ENCODE data around the gene ISY1.
A peak's percentile ranks its signal among the peaks of the same experiment; 100 is the strongest.

Gene ISY1

DNA sequence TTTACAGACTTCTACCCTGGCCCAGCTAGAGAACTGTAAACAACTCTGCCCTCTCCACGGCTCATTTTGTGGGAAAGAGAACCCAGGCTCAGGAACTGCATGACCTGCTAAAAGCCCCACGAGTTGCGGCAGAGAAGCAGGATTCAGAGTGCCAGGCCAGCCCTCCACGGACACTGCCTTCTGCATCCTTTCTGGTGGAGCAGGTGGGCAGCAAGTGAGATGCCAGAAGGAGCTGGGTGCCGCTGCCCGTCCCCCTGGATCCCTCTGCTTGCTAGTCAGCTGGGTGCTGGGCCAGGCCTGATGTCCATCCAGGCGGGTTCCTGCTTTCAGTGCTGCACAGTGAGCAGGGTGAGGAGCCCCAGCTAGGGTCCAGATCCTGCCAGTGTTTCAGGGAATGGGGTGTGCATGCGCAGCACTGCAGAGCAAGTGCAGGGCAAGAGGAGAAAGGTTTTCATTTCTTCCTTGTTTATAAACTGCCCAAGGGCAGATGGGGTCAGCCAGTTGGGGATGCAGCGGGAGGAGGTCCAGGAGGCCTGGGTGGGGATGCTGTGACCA is 34.1 kb downstream of the ISY1 start:
- no peak overlapping the region for H3K27ac ChIP-seq (ENCODE audit: low read length)
- no peak overlapping the region for H3K9ac ChIP-seq (ENCODE audit: low read depth, low read length)
- H3K27me3 ChIP-seq (ENCODE audit: insufficient read depth, low read length): no peaks in the 10 kb centered on the region
- no peaks in the 10 kb centered on the region for H3K4me1 ChIP-seq (ENCODE audit: insufficient read depth, low read length)
- H3K36me3 ChIP-seq (ENCODE audit: insufficient read depth, low read depth, low read length): peaks cover 31% of the 10 kb centered on the region
- no peaks in the 10 kb centered on the region for H3K9me3 ChIP-seq (ENCODE audit: insufficient read depth, low read depth, low read length)
- no peak overlapping the region for H3K4me3 ChIP-seq (ENCODE audit: low read length)

DNA sequence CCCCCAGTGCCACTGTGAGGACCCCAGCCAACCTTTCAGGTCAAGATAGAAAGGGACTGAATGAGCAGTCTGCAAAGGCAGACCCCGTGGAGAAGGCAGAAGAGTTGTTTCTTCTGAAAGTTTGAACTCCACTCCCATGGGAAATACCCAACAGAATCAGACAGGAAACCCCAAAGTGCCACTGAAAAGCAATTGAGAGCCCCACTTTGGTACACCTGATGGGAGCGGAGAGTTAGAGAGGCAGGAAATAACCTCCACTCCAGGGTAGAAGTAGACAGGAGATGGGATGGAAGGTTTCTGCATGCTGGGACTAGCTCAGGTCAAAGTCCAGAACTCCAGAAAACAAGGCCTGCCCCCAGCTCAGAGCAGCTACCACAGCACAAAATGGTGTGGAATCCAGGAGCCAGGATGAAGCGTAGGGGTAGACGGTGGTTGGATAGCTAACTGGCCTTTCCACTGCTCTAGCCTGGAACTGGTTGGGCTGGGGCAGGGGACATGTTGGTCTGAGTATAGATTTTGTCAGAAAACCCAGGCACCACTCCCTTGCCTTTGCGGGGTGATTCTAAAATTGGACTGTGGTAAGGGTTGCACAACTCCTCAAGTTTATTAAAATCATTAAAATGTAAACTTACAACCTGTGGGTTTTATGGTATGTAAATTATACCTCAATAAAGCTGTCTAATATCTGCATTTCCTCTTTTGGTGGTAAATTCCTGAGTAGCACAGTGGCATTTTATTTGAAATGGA is 37.4 kb downstream of the ISY1 start:
- H3K27ac ChIP-seq (ENCODE audit: low read length): no peak overlapping the region
- no peaks in the 10 kb centered on the region for H3K9me3 ChIP-seq (ENCODE audit: insufficient read depth, low read depth, low read length)
- H3K9ac ChIP-seq (ENCODE audit: low read depth, low read length): no peak overlapping the region
- H3K4me3 ChIP-seq (ENCODE audit: low read length): no peak overlapping the region
- no peaks in the 10 kb centered on the region for H3K36me3 ChIP-seq (ENCODE audit: insufficient read depth, low read depth, low read length)
- no peaks in the 10 kb centered on the region for H3K27me3 ChIP-seq (ENCODE audit: insufficient read depth, low read length)
- H3K4me1 ChIP-seq (ENCODE audit: insufficient read depth, low read length): peaks cover 14% of the 10 kb centered on the region

DNA sequence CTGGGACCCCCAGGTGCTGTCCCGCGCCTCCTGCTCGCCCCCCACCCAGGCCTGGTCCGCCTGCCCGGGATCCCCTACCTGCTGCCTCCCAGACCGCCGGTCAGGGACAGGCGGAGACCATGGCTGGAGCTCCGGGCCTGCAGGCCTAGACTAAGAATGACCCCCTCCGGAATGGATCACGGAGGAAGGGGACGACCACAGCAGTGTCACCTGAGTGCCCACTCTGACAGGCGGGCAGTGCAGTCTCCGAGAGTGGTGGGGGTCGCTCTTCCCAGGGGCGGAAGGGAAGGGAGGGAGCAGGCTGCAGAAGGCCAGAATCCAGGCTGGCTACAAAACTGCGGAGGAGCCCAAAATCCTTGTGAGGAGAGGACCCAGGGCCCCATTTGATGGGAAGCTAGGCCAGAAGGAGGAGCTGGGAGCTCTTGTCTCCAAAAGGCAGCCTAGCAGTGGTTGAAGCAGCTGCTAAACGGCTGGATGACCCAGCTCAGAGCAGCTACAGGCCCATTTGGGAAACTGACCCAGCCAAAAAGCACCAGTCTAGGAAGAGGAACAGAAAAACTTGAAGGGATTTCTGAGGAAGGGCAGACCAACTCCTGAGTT is 38.4 kb downstream of the ISY1 start:
- no peaks in the 10 kb centered on the region for H3K27me3 ChIP-seq (ENCODE audit: insufficient read depth, low read length)
- H3K27ac ChIP-seq (ENCODE audit: low read length): no peak overlapping the region
- H3K36me3 ChIP-seq (ENCODE audit: insufficient read depth, low read depth, low read length): no peaks in the 10 kb centered on the region
- H3K9me3 ChIP-seq (ENCODE audit: insufficient read depth, low read depth, low read length): no peaks in the 10 kb centered on the region
- peak overlapping the region; percentile 84 for H3K4me3 ChIP-seq (ENCODE audit: low read length)
- peak overlapping the region; percentile 68; the same call in 1 of the 2 replicates for H3K9ac ChIP-seq (ENCODE audit: low read depth, low read length)
- H3K4me1 ChIP-seq (ENCODE audit: insufficient read depth, low read length): peaks cover 14% of the 10 kb centered on the region

DNA sequence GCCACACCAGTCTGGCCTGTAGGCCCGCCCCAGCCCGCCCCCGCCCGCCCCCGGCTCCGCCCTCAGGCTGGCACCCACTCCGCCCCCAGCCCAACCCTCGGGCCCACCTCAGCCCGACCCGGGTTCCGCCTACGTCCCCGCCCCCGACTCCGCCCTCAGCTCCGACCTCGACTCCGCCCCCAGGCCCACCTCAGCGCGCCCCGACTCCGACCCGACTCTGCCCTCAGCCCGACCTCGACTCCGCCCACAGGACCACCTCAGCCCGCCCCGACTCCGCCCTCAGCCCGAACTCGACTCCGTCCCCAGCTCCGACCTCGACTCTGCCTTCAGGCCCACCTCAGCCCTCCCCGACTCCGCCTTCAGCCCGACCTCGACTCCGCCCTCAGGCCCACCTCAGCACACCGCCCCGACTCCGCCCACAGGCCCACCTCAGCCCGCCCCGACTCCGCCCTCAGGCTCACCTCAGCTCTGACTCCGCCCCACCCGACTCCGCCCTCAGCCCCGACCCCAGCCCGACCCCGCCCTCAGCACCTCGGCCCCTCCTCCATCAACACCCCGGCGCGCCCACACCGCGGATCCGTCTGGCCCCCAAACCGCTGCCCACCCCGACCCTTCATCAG is 39.0 kb downstream of the ISY1 start, which contains the start of gene RAB43:
TSS of gene RAB43 (minus strand) at position 13 of the 620 bp plus-strand sequence. CDS start 315 bp downstream, outside the sequence.
- H3K36me3 ChIP-seq (ENCODE audit: insufficient read depth, low read depth, low read length): no peaks in the 10 kb centered on the region
- H3K27ac ChIP-seq (ENCODE audit: low read length): no peak within 1 kb of the TSS
- H3K27me3 ChIP-seq (ENCODE audit: insufficient read depth, low read length): no peaks in the 10 kb centered on the region
- peaks cover 20% of the 10 kb centered on the region for H3K4me1 ChIP-seq (ENCODE audit: insufficient read depth, low read length)
- peak within 1 kb of the TSS; percentile 83; the same call in 1 of the 2 replicates for H3K9ac ChIP-seq (ENCODE audit: low read depth, low read length)
- H3K4me3 ChIP-seq (ENCODE audit: low read length): peak within 1 kb of the TSS; percentile 84
- no peaks in the 10 kb centered on the region for H3K9me3 ChIP-seq (ENCODE audit: insufficient read depth, low read depth, low read length)

DNA sequence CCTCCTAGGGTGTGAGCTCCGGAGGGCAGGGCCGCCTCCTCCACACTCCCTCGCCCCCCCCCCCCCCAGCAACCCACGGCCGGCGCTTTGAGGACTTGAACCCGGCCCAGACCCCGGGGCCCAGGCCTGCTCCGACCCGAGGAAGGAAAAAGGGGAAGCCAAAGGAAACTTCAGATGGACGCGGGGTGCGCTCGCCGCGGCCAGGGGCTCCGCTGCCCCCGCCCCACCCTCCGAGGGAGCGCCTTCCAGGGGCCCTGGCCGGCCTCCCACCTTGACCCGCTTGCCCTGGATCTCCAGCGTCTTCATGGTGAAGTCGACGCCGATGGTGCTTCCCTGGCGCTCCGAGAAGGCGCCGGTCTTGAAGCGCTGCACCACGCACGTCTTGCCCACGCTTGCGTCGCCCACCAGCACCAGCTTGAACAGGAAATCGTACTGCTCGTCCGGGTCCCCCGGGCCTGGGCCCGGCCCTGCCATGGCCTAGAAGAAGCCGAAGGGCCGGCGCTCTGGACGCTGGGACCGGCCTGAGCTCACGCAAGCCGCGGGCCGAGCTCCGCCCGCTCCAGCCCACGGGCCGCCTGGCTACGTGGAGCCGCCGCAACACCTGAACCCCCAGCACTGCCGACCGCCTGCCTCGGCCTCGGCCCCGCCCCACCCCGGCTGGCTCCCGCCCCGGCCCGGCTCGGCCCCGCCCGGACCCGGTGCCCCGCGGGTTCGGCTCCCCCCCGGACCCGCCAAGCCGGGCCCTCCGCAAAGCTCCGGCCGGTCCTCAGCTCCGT is 39.7 kb downstream of the ISY1 start:
- Histone ChIP-seq H3K4me3 (ENCODE audit: low read length) (peak overlapping the region; percentile 81), H3K4me1 (ENCODE audit: insufficient read depth, low read length) (peaks cover 25% of the 10 kb centered on the region), H3K27ac (ENCODE audit: low read length) (no peak overlapping the region)

DNA sequence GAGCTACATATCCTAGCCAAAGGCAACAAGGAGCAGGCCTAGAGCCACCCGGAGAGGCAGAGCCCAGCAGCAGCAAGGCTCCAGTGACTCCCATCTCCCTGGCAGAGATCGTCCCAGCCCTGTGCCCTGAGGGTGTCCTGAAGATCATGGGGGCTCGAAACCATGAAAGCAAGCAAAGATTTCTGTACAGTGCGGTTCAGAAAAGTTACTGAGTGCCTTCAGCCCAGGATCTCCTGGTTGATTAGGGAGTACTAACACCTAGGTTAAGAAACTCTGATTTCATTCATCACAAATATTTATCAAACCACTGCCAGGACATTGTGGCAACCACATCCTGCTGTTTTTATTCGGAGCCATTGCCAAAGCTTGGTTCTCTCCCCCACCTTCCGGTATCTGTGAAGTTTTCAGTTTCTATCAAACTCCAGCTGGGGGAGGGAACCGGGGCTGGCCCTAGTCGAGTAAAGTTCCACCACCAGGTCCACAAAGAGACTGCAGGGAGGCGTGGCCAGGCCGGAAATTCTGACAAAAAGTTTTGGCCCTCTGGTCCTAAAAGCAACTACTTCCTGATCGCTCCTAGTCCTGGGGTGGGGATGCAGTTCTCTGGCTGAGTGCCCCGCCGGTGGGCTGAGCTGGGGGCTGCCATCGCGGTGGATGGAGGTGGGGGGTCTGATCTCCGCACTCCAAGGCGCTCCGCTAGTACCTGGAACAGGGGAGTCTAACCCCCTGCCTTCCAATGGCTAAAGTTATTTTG is 40.4 kb downstream of the ISY1 start:
- Histone ChIP-seq H3K4me1 (ENCODE audit: insufficient read depth, low read length) (peaks cover 26% of the 10 kb centered on the region), H3K27ac (ENCODE audit: low read length) (peak overlapping the region; percentile 57), H3K36me3 (ENCODE audit: insufficient read depth, low read depth, low read length) (no peaks in the 10 kb centered on the region)

More for the DNA sequence above, 39.7 kb downstream of the ISY1 start:
- Histone ChIP-seq H3K9ac (ENCODE audit: low read depth, low read length) (peak overlapping the region; percentile 83; the same call in 1 of the 2 replicates), H3K27me3 (ENCODE audit: insufficient read depth, low read length) (no peaks in the 10 kb centered on the region), H3K36me3 (ENCODE audit: insufficient read depth, low read depth, low read length) (no peaks in the 10 kb centered on the region), H3K9me3 (ENCODE audit: insufficient read depth, low read depth, low read length) (no peaks in the 10 kb centered on the region)

DNA sequence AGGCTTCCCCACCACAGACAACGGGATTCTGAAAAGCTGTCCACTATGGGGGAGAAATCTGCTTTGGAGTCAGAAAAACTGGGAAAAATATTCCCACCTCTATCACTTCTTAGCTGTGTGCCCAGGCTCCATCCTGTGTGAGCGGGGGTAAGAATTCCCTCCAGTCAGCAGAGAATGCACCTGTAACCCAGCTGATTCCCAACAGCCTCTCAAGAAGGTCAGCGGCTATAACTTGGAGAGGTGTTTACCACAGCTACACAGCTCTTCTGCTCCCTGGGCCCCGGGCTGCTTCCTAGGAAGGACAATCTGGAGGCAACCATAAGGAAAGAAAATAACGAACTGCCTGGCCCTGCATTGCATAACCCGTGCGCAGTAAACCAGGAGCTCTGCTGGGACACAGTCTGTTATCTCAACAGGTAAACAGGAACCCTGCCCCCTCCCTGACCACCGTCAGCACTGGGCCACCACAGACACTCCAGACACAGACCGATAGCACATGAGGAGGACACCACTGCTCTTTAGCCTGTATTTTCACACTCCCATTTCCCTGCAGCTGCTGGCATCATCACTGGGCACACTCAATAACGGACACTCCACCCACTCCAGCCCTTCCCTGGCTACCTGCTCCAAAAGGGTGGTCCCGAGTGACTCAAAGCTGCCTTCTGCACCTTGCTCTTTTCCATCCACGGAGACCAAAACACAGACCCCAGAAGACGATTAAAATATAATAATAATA is 41.3 kb downstream of the ISY1 start:
- H3K4me3 ChIP-seq (ENCODE audit: low read length): peak overlapping the region; percentile 81
- no peaks in the 10 kb centered on the region for H3K9me3 ChIP-seq (ENCODE audit: insufficient read depth, low read depth, low read length)
- peak overlapping the region; percentile 83; the same call in 1 of the 2 replicates for H3K9ac ChIP-seq (ENCODE audit: low read depth, low read length)

More for the DNA sequence above, 40.4 kb downstream of the ISY1 start:
- Histone ChIP-seq H3K9ac (ENCODE audit: low read depth, low read length) (peak overlapping the region; percentile 83; the same call in 1 of the 2 replicates), H3K4me3 (ENCODE audit: low read length) (peak overlapping the region; percentile 81), H3K9me3 (ENCODE audit: insufficient read depth, low read depth, low read length) (no peaks in the 10 kb centered on the region), H3K27me3 (ENCODE audit: insufficient read depth, low read length) (no peaks in the 10 kb centered on the region)

DNA sequence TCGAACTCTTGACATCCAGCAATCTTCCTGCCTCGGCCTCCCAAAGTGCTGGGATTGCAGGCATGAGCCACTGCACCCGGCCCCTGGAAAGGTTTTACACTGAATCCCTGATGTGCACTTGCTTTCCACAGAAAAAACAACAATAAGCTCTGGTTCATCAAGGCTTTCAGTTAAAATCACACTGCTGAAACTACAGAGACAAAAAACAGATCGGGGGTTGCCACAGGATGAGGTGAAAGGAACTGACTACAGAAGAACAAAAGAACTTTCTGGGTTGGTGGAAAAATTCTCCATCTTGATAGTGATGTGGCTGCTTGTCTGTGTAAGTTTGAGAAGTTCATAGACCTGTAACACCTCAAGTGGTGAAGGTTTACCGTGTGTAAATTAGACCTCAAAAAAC is 42.1 kb downstream of the ISY1 start:
- Histone ChIP-seq H3K27me3 (ENCODE audit: insufficient read depth, low read length) (no peaks in the 10 kb centered on the region), H3K4me3 (ENCODE audit: low read length) (peak overlapping the region; percentile 81; the same call in 1 of the 2 replicates), H3K36me3 (ENCODE audit: insufficient read depth, low read depth, low read length) (no peaks in the 10 kb centered on the region), H3K27ac (ENCODE audit: low read length) (no peak overlapping the region), H3K9ac (ENCODE audit: low read depth, low read length) (peak overlapping the region; percentile 83; the same call in 1 of the 2 replicates), H3K4me1 (ENCODE audit: insufficient read depth, low read length) (peaks cover 35% of the 10 kb centered on the region), H3K9me3 (ENCODE audit: insufficient read depth, low read depth, low read length) (no peaks in the 10 kb centered on the region)

More for the DNA sequence above, 41.3 kb downstream of the ISY1 start:
- no peaks in the 10 kb centered on the region for H3K36me3 ChIP-seq (ENCODE audit: insufficient read depth, low read depth, low read length)
- no peak overlapping the region for H3K27ac ChIP-seq (ENCODE audit: low read length)
- H3K4me1 ChIP-seq (ENCODE audit: insufficient read depth, low read length): peaks cover 30% of the 10 kb centered on the region
- no peaks in the 10 kb centered on the region for H3K27me3 ChIP-seq (ENCODE audit: insufficient read depth, low read length)

DNA sequence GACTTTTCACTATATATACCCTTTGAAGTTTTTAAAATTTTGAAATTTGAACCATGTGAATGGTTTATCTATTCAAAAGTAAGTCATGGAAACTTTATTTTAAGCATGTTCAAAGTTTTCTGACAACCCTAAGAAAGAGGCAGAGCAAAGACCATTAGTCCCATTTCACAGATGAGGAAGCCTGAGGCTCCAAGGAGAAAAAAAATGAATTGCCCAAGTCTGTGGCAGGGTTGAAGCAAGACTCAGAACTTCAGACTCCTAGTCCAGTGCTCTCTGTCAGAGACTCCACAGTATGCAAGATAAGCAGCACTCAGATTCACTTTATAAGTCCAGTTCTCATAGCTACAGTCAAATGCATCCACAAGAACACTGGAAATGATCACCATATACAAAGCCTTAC is 43.7 kb downstream of the ISY1 start:
- Histone ChIP-seq H3K27ac (ENCODE audit: low read length) (no peak overlapping the region), H3K9me3 (ENCODE audit: insufficient read depth, low read depth, low read length) (no peaks in the 10 kb centered on the region), H3K4me3 (ENCODE audit: low read length) (no peak overlapping the region), H3K9ac (ENCODE audit: low read depth, low read length) (no peak overlapping the region), H3K27me3 (ENCODE audit: insufficient read depth, low read length) (no peaks in the 10 kb centered on the region), H3K4me1 (ENCODE audit: insufficient read depth, low read length) (peaks cover 35% of the 10 kb centered on the region), H3K36me3 (ENCODE audit: insufficient read depth, low read depth, low read length) (no peaks in the 10 kb centered on the region)

DNA sequence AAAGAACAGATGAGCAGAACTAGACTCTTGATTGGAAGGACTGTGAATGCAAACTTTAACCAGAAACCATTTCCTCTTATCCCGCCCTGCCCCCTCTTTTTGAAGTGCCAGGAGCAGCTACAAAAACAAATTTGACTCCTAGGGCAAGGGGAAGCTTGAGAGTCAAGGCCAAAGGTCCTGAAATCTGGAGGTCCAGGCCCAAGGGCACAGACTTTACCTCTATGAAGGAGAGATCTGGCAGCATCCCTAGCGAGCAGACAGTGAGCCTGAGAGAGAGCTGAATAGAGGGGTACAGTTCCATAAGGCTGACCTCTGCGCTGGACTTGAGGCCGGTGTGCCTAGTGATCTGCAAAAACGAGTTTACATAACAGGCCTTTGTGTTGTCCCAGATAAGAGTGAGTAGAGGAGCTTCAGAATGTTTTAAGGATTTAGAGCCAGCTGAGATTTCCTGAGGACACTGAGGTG is 44.3 kb downstream of the ISY1 start:
- H3K36me3 ChIP-seq (ENCODE audit: insufficient read depth, low read depth, low read length): no peaks in the 10 kb centered on the region
- peak overlapping the region; percentile 69 for H3K27ac ChIP-seq (ENCODE audit: low read length)
- H3K9ac ChIP-seq (ENCODE audit: low read depth, low read length): peak overlapping the region; percentile 57; the same call in 1 of the 2 replicates
- H3K4me3 ChIP-seq (ENCODE audit: low read length): peak overlapping the region; percentile 27; the same call in 1 of the 2 replicates
- no peaks in the 10 kb centered on the region for H3K27me3 ChIP-seq (ENCODE audit: insufficient read depth, low read length)
- H3K9me3 ChIP-seq (ENCODE audit: insufficient read depth, low read depth, low read length): no peaks in the 10 kb centered on the region
- H3K4me1 ChIP-seq (ENCODE audit: insufficient read depth, low read length): peaks cover 35% of the 10 kb centered on the region

All from iPS-20b (cell line).